SJSA1 (cell line): ENCODE results near the gene MAP4K4. TPM values are rescaled to one million over a fixed set of nuclear protein-coding genes. Genes with fewer than 3 reads are reported as not detected.

Experiments
- DNase-seq, 2 experiments: peaks; one replicate each; pipeline ENCODE4 v3.0.0-alpha.2; 2015 to 2020; ENCODE audit warnings: low spot score in 2 of 2, low read depth in 1 of 2
- H3K27ac ChIP-seq: fragments of 250-450 bp; sonication (Bioruptor Pico); 2 replicates; pipeline ENCODE4 v1.5.1; 2020; ENCODE audit warnings: mild to moderate bottlenecking, moderate library complexity
- H3K27me3 ChIP-seq: fragments of 250-450 bp; sonication (Bioruptor Pico); replicated peaks from 2 replicates; pipeline ENCODE4 v1.5.1; 2020; ENCODE audit warnings: mild to moderate bottlenecking, moderate library complexity
- H3K36me3 ChIP-seq: fragments of 250-450 bp; sonication (Bioruptor Pico); 2 replicates; pipeline ENCODE4 v1.5.1; 2020; ENCODE audit warnings: mild to moderate bottlenecking
- H3K4me1 ChIP-seq: fragments of 250-450 bp; sonication (Bioruptor Pico); replicated peaks from 2 replicates; pipeline ENCODE4 v1.6.1; 2021; ENCODE audit warnings: mild to moderate bottlenecking
- H3K4me3 ChIP-seq: fragments of 250-450 bp; sonication (Bioruptor Pico); 2 replicates; pipeline ENCODE4 v1.5.1; 2020; ENCODE audit warnings: mild to moderate bottlenecking
- H3K9me3 ChIP-seq: fragments of 250-450 bp; sonication (Bioruptor Pico); replicated peaks from 2 replicates; pipeline ENCODE4 v1.5.1; 2020; ENCODE audit warnings: mild to moderate bottlenecking
- total RNA-seq: library from RNA; depleted of rRNA; stranded (reverse); fragments of >200 nt; shearing (Covaris generic); gene quantifications from 2 replicates; pipeline ENCODE4 v1.2.3, GENCODE V29; 2014

The MAP4K4 gene
- total RNA-seq, 1 experiment from 2014 or later: 83.1 TPM

GRCh38 chr2:101792208-101792607 is 94.7 kb downstream of the MAP4K4 start:
- H3K27ac ChIP-seq: no peak overlapping the region
- H3K9me3 ChIP-seq: no peaks in the 10 kb centered on the region
- no peaks in the 10 kb centered on the region for H3K27me3 ChIP-seq
- peaks cover 2% of the 10 kb centered on the region; the same call in 1 of the 2 replicates for H3K4me1 ChIP-seq
- no peak overlapping the region for H3K4me3 ChIP-seq
- peaks cover 24% of the 10 kb centered on the region for H3K36me3 ChIP-seq
- DNase-seq: no peak

GRCh38 chr2:101793277-101793969 is 95.9 kb downstream of the MAP4K4 start:
- H3K36me3 ChIP-seq: peaks cover 24% of the 10 kb centered on the region
- H3K9me3 ChIP-seq: no peaks in the 10 kb centered on the region
- H3K27me3 ChIP-seq: no peaks in the 10 kb centered on the region
- H3K27ac ChIP-seq: no peak overlapping the region
- DNase-seq: no peak
- no peaks in the 10 kb centered on the region for H3K4me1 ChIP-seq
- H3K4me3 ChIP-seq: no peak overlapping the region

GRCh38 chr2:101794141-101794540 is 96.6 kb downstream of the MAP4K4 start:
- no peaks in the 10 kb centered on the region for H3K9me3 ChIP-seq
- H3K27ac ChIP-seq: no peak overlapping the region
- no peaks in the 10 kb centered on the region for H3K4me1 ChIP-seq
- H3K27me3 ChIP-seq: no peaks in the 10 kb centered on the region
- H3K4me3 ChIP-seq: no peak overlapping the region
- H3K36me3 ChIP-seq: peaks cover 24% of the 10 kb centered on the region
- no peak for DNase-seq

- Histone ChIP-seq H3K9me3 (no peaks in the 10 kb centered on the region), H3K36me3 (peaks cover 24% of the 10 kb centered on the region), H3K4me3 (no peak overlapping the region), H3K27ac (no peak overlapping the region), H3K27me3 (no peaks in the 10 kb centered on the region), H3K4me1 (no peaks in the 10 kb centered on the region)
- DNase-seq: no peak
These were observed 97.5 kb downstream of the MAP4K4 start for GRCh38 chr2:101795033-101795432.

GRCh38 chr2:101796825-101797600 is 99.5 kb downstream of the MAP4K4 start:
- Histone ChIP-seq H3K4me3 (no peak overlapping the region), H3K36me3 (peaks cover 11% of the 10 kb centered on the region), H3K4me1 (no peaks in the 10 kb centered on the region), H3K27me3 (no peaks in the 10 kb centered on the region), H3K9me3 (no peaks in the 10 kb centered on the region), H3K27ac (no peak overlapping the region)
- DNase-seq: no peak

GRCh38 chr2:101801496-101801895 is 104.0 kb downstream of the MAP4K4 start:
- no peaks in the 10 kb centered on the region for H3K36me3 ChIP-seq
- H3K27ac ChIP-seq: no peak overlapping the region
- no peak overlapping the region for H3K4me3 ChIP-seq
- H3K27me3 ChIP-seq: no peaks in the 10 kb centered on the region
- peaks cover 33% of the 10 kb centered on the region for H3K4me1 ChIP-seq
- no peak for DNase-seq
- no peaks in the 10 kb centered on the region for H3K9me3 ChIP-seq

- Histone ChIP-seq H3K4me1 (peaks cover 42% of the 10 kb centered on the region), H3K9me3 (no peaks in the 10 kb centered on the region), H3K4me3 (no peak overlapping the region), H3K27me3 (no peaks in the 10 kb centered on the region), H3K27ac (no peak overlapping the region), H3K36me3 (no peaks in the 10 kb centered on the region)
- DNase-seq: no peak
These were observed 104.8 kb downstream of the MAP4K4 start for GRCh38 chr2:101802329-101802728.

- Histone ChIP-seq H3K36me3 (no peaks in the 10 kb centered on the region), H3K9me3 (no peaks in the 10 kb centered on the region), H3K27me3 (no peaks in the 10 kb centered on the region), H3K27ac (peak overlapping the region; percentile 33), H3K4me1 (peaks cover 50% of the 10 kb centered on the region), H3K4me3 (no peak overlapping the region)
- peak in 1 of 2 experiments; percentile 46 for DNase-seq
These were observed 105.6 kb downstream of the MAP4K4 start for GRCh38 chr2:101803128-101803527.

GRCh38 chr2:101803945-101804696 is 106.6 kb downstream of the MAP4K4 start:
- Histone ChIP-seq H3K4me1 (peaks cover 58% of the 10 kb centered on the region), H3K27me3 (no peaks in the 10 kb centered on the region), H3K4me3 (no peak overlapping the region), H3K27ac (peak overlapping the region; percentile 33; the same call in 1 of the 2 replicates), H3K9me3 (no peaks in the 10 kb centered on the region), H3K36me3 (no peaks in the 10 kb centered on the region)
- no peak for DNase-seq

GRCh38 chr2:101805152-101806088 is 107.9 kb downstream of the MAP4K4 start:
- DNase-seq: no peak
- H3K4me3 ChIP-seq: no peak overlapping the region
- H3K4me1 ChIP-seq: peaks cover 67% of the 10 kb centered on the region
- H3K27ac ChIP-seq: peak overlapping the region; percentile 85
- no peaks in the 10 kb centered on the region for H3K9me3 ChIP-seq
- no peaks in the 10 kb centered on the region for H3K27me3 ChIP-seq
- no peaks in the 10 kb centered on the region for H3K36me3 ChIP-seq

- Histone ChIP-seq H3K27ac (peak overlapping the region; percentile 85), H3K36me3 (no peaks in the 10 kb centered on the region), H3K27me3 (no peaks in the 10 kb centered on the region), H3K4me3 (no peak overlapping the region; the same call in 1 of the 2 replicates), H3K4me1 (peaks cover 67% of the 10 kb centered on the region), H3K9me3 (no peaks in the 10 kb centered on the region)
- peak; percentile 84 to 93 for DNase-seq
These were observed 108.6 kb downstream of the MAP4K4 start for GRCh38 chr2:101806123-101806522.

- Histone ChIP-seq H3K4me1 (peaks cover 71% of the 10 kb centered on the region), H3K36me3 (no peaks in the 10 kb centered on the region), H3K27me3 (no peaks in the 10 kb centered on the region), H3K9me3 (no peaks in the 10 kb centered on the region), H3K27ac (peak overlapping the region; percentile 85), H3K4me3 (peak overlapping the region; percentile 9)
- DNase-seq: peak in 1 of 2 experiments; percentile 54
These were observed 109.2 kb downstream of the MAP4K4 start for GRCh38 chr2:101806701-101807100.

- no peak overlapping the region for H3K4me3 ChIP-seq
- DNase-seq: no peak
- peaks cover 71% of the 10 kb centered on the region for H3K4me1 ChIP-seq
These were observed 109.7 kb downstream of the MAP4K4 start for GRCh38 chr2:101807242-101807641.

More at GRCh38 chr2:101807242-101807641, 109.7 kb downstream of the MAP4K4 start:
- Histone ChIP-seq H3K27ac (peak overlapping the region; percentile 85), H3K36me3 (no peaks in the 10 kb centered on the region), H3K9me3 (no peaks in the 10 kb centered on the region), H3K27me3 (no peaks in the 10 kb centered on the region)
